ENCODE results near the gene ANKS3.

GRCh38 chr16:4646773-4647643 is 87.1 kb downstream of the ANKS3 start:
- TF ChIP-seq BACH1 (IDR thresholded peaks at IDR 0.05; ENCODE audit: borderline replicate concordance), result no peak
- no peak for TF ChIP-seq JUND (IDR thresholded peaks at IDR 0.05; ENCODE audit: low read depth, low read length)
- no peak for TF ChIP-seq ETV6 (conservative IDR thresholded peaks at IDR 0.05 in 1 of 2, IDR thresholded peaks at IDR 0.05 in 1 of 2; ENCODE audit: borderline replicate concordance in 1 of 2, low read depth in 1 of 2)
- TF ChIP-seq CTCF (IDR thresholded peaks at IDR 0.05 in 2 of 3, conservative IDR thresholded peaks at IDR 0.05 in 1 of 3; ENCODE audit: control insufficient read depth in 2 of 3, extremely low read depth in 1 of 3, insufficient read depth in 1 of 3, low read depth in 3 of 3, low read length in 3 of 3), result no peak
